ENCODE measurements around the gene ZNF579. TPM values are rescaled to one million over a fixed set of nuclear protein-coding genes. Genes with fewer than 3 reads are reported as not detected.

ZNF579 gene
- total RNA-seq, 1 donor from 2014 or later = 15.7 TPM

DNA sequence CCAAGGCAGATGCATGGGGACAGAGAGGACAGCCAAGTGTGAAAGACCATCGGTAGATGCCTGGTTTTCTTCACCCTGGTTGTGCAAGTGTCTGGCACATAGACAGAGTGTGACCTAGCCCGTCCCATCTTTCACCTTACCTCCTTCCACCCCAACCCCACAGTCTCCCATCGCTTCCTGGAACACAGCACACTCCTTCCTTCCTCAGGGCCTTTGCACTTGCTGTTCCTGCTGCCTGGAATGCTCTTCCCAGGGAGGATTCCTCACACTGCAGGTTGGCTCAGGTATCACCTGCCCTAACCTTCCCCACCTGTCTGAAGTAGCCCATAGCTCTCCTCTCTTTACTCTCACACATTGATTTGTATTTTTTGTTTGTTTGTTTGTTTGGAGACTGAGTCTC is 15.7 kb upstream of the ZNF579 start:
- no peak for ATAC-seq
- no peaks in the 10 kb centered on the region for H3K27me3 ChIP-seq
- peaks cover 7% of the 10 kb centered on the region for H3K4me1 ChIP-seq
- intact Hi-C loops (cut with DNase I) = no loop called here
- no peaks in the 10 kb centered on the region for H3K9me3 ChIP-seq
- TF ChIP-seq, protein P1, sequence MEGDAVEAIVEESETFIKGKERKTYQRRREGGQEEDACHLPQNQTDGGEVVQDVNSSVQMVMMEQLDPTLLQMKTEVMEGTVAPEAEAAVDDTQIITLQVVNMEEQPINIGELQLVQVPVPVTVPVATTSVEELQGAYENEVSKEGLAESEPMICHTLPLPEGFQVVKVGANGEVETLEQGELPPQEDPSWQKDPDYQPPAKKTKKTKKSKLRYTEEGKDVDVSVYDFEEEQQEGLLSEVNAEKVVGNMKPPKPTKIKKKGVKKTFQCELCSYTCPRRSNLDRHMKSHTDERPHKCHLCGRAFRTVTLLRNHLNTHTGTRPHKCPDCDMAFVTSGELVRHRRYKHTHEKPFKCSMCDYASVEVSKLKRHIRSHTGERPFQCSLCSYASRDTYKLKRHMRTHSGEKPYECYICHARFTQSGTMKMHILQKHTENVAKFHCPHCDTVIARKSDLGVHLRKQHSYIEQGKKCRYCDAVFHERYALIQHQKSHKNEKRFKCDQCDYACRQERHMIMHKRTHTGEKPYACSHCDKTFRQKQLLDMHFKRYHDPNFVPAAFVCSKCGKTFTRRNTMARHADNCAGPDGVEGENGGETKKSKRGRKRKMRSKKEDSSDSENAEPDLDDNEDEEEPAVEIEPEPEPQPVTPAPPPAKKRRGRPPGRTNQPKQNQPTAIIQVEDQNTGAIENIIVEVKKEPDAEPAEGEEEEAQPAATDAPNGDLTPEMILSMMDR (IDR thresholded peaks at IDR 0.05) = no peak
- no peak overlapping the region for H3K4me3 ChIP-seq
- H3K27ac ChIP-seq = no peak overlapping the region
- no peak for DNase-seq
- H3K36me3 ChIP-seq = peaks cover 27% of the 10 kb centered on the region

DNA sequence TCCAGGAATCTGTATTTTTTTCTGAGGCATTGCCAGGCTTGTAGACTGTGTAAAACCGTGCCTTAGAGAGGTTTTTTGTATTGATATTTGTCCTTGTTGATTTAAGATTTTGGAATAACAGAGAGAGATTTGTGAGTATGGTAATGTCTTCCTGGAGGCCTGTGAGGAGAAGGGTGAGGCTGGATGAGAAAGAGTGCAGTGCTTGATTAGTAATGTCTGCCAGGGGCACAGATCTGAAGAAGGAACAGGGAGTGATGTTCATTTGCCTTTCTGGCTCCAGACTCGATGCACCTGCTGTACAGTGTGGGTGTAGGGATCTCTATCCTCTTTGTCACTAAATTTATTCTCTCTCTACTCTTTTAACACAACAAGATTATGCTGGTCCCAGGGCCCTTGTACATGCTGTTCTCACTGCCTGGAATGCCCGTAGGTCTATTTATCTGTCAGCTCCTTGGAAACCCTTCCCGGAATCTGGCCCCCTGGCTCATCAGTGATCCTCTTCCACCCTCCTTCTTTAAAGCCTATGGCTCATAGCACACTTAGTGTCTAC is 14.4 kb upstream of the ZNF579 start:
- H3K9me3 ChIP-seq = no peaks in the 10 kb centered on the region
- ATAC-seq (no peak), DNase-seq (no peak)
- H3K27me3 ChIP-seq = no peaks in the 10 kb centered on the region
- no peak overlapping the region for H3K27ac ChIP-seq
- intact Hi-C loops (cut with DNase I) = no loop called here
- H3K4me1 ChIP-seq = no peaks in the 10 kb centered on the region
- no peak overlapping the region for H3K4me3 ChIP-seq
- TF ChIP-seq, protein P1 (IDR thresholded peaks at IDR 0.05) = no peak
- peaks cover 27% of the 10 kb centered on the region for H3K36me3 ChIP-seq

DNA sequence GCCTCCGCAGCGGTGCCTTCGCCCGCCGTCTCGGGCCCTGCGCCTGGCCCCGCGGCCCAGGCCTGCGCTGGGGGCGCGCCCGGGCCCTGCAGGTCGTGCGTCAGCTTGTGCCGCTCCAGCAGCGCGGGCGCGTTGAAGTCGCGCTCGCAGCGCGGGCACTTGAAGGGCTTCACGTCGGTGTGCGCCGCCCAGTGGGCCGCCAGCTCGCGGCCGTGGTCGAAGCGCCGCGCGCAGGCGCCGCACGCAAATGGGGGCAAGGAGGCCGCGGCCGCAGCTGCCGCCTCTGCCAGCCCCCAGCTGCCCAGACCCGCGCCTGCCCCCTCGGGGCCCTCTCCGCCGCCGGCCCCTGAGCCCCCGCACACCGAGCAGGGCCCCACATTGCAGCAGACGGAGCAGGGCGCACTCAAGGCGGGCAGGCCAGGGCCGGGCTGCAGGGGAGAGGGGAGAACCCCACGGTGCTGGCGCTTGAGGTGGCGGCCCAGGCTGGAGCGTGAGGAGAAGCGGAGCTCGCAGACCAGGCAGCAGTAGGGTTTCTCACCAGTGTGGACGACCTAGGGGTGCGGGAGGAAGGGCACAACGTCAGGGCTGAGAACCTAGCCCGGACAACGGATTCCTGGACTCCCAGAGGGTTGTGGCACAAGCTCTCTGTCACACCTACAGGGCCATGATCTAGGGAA is 12.6 kb upstream of the ZNF579 start:
- H3K36me3 ChIP-seq = peaks cover 27% of the 10 kb centered on the region
- TF ChIP-seq, protein P1 (IDR thresholded peaks at IDR 0.05) = no peak
- H3K27ac ChIP-seq = no peak overlapping the region
- no peaks in the 10 kb centered on the region for H3K27me3 ChIP-seq
- H3K9me3 ChIP-seq = no peaks in the 10 kb centered on the region
- no peak overlapping the region for H3K4me3 ChIP-seq
- DNase-seq (no peak), ATAC-seq (no peak)
- intact Hi-C loops (cut with DNase I) = no loop called here
- H3K4me1 ChIP-seq = no peaks in the 10 kb centered on the region

DNA sequence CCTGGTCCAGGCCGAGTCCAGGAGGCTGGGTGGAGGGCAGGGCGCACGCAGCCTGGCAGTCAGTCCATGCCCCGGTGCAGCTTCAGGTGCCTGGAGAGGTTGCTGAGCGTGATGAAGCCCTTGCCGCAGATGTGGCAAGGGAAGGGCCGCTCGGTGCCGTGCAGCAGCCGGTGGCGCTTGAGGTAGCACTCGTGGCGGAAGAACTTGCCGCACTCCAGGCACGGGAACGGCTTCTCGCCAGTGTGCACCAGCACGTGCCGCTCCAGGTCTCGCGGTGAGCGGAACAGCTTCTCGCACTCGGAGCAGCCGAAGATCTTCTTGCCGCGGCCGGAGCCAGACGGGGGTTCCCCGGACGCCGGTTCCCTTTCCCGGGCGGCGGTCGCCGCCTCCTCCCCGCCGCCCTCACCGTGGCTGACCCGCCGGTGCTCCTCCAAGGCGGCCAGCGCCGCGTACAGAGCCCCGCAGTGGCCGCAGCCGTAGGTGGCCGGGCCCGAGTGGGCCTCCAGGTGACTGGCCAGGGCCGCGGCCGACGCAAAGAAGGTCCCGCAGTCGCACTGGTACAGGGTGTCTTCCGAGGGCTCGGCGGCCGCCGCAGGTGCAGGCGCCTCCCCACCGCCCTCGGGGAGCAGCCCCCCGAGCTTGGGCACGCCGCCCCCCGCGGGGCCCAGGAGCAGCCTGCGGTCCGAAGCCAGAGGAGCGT is 11.9 kb upstream of the ZNF579 start:
- Histone ChIP-seq H3K4me1 (no peaks in the 10 kb centered on the region), H3K27me3 (no peaks in the 10 kb centered on the region), H3K36me3 (peaks cover 27% of the 10 kb centered on the region), H3K9me3 (no peaks in the 10 kb centered on the region), H3K4me3 (no peak overlapping the region), H3K27ac (no peak overlapping the region)
- TF ChIP-seq, protein P1 (IDR thresholded peaks at IDR 0.05) = no peak
- intact Hi-C loops (cut with DNase I) = no loop called here
- no peak for ATAC-seq
- DNase-seq = no peak

DNA sequence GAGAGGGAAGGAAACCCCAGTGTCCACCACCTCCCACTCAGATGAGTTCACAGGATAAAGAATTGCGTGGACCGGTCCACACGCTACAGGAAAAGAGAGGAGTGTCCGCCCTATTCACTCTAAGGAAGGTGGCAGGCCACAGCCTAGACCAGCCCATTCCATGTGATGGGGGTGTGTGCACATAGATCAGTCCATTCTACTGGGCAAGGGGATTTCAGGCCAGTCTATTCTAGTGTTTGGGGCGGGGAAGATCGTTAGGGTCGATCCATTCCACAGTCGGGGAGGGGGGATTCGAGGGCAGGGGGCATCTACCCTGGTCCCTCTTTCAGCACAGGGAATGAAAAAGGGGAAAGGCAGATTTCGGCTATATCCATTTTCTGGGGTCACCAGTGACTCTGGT is 10.9 kb upstream of the ZNF579 start:
- intact Hi-C loops (cut with DNase I) = no loop called here
- TF ChIP-seq, protein P1 (IDR thresholded peaks at IDR 0.05) = no peak
- peaks cover 6% of the 10 kb centered on the region for H3K4me1 ChIP-seq
- no peak overlapping the region for H3K4me3 ChIP-seq
- H3K27me3 ChIP-seq = no peaks in the 10 kb centered on the region
- no peaks in the 10 kb centered on the region for H3K9me3 ChIP-seq
- DNase-seq (no peak), ATAC-seq (no peak)
- H3K36me3 ChIP-seq = peaks cover 18% of the 10 kb centered on the region
- no peak overlapping the region for H3K27ac ChIP-seq

Data from upper lobe of right lung (tissue), 1 donor.